ENCODE measurements around the gene ABCA7.
A peak's percentile ranks its signal among the peaks of the same experiment; 100 is the strongest.
"Not testable (repeated sequence)": the region's sequence is repeated elsewhere in the genome, so short reads cannot be mapped to it uniquely, and the experiment has no call there.

ABCA7 gene

DNA sequence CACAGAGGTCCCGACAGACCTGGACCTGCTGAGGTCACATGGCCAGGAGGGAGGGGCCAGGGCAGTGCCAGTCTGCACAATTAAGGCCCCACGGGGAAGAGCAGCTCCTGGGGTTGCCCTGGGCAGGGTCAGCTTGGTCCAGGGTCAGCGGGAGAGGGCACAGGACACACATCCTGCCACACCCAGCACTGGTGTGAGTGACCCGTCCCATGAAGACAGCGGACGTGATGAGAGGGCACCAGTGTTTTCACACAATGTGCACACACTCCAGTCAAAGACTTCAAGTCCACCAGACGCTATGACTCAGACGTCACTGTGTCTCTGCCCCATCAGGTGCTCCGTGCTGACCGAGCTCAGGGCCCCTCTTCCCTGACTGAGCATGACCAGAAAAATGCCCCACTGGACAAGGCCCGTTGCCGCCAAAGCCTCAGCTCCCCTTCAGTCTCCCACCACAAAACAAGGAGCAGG, 23.2 kb upstream of the ABCA7 start:
- DNase-seq (ENCODE audit: low read depth): no peak

- no peak for DNase-seq (ENCODE audit: low read depth)
Measured at GRCh38 chr19:1017115-1017905, 22.6 kb upstream of the ABCA7 start.

DNA sequence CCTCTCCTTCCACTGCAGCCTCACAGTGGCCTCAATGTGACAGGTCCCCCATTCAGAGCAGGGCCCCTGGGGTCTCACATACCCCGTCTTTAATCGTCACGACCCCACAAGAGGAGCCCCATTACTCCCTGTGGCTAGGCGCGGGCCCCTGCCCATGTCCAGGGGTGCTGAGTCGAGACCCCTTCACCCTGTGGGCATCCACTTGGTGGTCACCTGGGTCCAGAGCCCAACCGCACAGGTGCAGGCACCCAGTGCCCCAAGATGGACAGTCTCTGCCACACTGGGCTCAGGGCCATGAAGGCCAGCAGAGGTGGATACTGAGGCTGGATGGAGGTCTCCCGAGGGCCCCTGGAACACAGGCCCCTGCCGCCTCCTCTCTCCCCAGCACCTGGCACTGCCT, 22.0 kb upstream of the ABCA7 start:
- DNase-seq (ENCODE audit: low read depth): no peak

DNA sequence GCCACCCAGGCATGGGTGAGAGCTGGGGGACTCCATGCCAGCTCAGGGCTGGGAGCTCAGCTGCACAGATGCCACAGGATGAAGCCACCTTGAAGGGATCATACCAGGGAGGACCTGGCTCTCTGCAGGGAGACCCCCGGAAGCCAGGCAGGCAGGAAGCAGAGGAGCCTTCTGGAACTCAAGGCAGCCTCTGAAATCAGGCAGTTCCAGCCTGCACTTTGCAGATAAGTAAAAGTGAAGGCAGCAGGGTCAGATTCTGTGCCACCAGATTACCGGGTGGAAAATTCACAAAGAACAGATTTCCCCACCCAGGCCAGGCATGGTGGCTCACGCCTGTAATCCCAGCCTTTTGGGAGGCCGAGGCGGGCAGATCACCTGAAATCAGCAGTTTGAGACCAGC, 21.5 kb upstream of the ABCA7 start:
- no peak for DNase-seq (ENCODE audit: low read depth)

DNA sequence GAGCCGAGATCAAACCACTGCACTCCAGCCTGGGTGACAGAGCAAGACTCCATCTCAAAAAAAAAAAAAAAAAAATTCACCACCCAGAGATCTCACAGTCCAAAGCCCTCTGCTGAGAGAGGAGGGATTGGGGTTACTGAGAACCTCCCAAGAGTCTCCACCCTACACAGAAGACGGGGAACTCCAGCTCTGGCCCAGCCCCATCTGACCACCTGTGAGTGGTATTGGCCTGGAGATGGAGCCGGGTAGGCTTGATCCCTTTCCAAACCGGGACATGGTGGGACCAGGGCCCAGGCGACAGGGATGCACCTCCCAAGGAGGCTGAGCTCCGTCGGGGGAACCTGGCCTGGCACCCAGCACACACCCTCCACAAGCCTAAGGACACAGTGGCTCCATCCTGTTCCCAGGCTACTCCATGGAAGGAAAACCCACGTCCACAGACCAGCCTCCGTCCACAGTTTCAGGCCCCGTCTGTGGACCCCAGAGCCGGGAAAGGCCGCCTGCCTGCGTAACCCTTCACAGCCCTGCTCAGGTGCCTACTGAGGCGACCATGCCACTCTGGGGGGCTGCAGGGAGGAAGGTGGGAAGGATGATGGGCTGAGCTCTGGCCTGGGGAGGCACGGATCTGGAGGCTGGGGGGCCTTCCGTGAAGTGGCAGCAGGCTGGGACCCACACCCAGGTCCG, 20.8 kb upstream of the ABCA7 start:
- DNase-seq (ENCODE audit: low read depth): no peak

- DNase-seq (ENCODE audit: low read depth): no peak
Measured at GRCh38 chr19:1019616-1019961, 20.3 kb upstream of the ABCA7 start.

- peak; percentile 38 for DNase-seq (ENCODE audit: low read depth)
Measured at GRCh38 chr19:1019980-1020867, 19.7 kb upstream of the ABCA7 start.

- DNase-seq (ENCODE audit: low read depth): peak; percentile 96
Measured at GRCh38 chr19:1020868-1021425, 19.0 kb upstream of the ABCA7 start, which contains the start of gene TMEM259. TMEM259 (minus strand) TSS chr19:1021123; CDS start chr19:1020996, 127 bp downstream.

DNA sequence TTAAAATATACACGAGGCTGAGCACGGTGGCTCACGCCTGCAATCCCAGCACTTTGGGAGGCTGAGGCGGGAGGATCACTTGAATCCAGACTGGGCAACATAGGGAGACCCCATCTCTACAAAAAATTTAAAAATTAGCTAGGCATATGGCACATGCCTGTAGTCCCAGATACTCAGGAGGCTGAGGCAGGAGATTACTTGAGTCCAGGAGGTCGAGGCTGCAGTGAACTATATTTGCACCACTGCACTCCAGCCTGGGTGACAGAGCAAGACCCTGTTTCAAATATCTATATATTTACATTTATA, 16.1 kb upstream of the ABCA7 start:
- not testable (repeated sequence) for DNase-seq (ENCODE audit: low read depth)

DNA sequence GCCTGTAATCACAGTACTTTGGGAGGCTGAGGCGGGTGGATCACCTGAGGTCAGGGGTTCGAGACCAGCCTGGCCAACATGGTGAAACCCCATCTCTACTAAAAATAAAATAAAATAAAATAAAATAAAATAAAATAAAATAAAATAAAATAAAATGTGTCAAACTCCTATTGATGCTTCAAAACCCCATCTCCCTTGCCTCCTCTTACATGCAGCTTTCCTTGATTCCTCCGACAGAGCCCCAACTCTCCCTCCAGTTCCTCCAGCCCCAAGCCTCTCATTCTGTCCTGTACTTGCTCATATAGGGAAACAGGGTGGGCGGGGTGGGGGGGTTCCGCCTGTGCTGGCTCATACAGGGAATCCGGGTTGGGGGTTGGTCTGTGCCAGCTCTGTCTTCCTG, 14.8 kb upstream of the ABCA7 start:
- not testable (repeated sequence) for DNase-seq (ENCODE audit: low read depth)

- DNase-seq (ENCODE audit: low read depth): peak; percentile 45
Measured at GRCh38 chr19:1025960-1026782, 13.7 kb upstream of the ABCA7 start, which contains the start of gene CNN2. CNN2 (plus strand) TSS chr19:1026608; CDS start chr19:1026662, 54 bp downstream.

- no peak for DNase-seq (ENCODE audit: low read depth)
Measured at GRCh38 chr19:1026783-1027649, 12.9 kb upstream of the ABCA7 start.

DNA sequence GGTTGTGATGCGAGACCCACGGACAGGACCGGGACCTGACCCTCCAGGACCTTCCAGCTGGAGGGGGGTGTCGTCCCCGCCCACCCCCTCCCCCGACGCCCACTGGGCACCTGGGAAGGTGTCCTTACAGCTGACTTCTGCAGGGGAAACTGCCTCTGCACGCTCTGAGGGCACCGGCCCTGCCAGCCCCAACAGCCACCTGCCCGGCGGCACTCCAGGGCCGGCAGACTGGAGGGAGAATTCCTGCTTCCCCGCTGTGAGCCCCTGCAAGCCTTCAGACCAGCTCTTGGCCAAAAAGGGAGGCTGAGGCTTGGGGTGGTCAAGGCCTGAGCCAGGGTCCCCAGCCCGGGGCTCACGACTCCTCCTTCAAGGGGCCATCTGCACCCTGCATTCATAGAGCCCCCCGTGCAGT, 12.3 kb upstream of the ABCA7 start:
- no peak for DNase-seq (ENCODE audit: low read depth)

DNA sequence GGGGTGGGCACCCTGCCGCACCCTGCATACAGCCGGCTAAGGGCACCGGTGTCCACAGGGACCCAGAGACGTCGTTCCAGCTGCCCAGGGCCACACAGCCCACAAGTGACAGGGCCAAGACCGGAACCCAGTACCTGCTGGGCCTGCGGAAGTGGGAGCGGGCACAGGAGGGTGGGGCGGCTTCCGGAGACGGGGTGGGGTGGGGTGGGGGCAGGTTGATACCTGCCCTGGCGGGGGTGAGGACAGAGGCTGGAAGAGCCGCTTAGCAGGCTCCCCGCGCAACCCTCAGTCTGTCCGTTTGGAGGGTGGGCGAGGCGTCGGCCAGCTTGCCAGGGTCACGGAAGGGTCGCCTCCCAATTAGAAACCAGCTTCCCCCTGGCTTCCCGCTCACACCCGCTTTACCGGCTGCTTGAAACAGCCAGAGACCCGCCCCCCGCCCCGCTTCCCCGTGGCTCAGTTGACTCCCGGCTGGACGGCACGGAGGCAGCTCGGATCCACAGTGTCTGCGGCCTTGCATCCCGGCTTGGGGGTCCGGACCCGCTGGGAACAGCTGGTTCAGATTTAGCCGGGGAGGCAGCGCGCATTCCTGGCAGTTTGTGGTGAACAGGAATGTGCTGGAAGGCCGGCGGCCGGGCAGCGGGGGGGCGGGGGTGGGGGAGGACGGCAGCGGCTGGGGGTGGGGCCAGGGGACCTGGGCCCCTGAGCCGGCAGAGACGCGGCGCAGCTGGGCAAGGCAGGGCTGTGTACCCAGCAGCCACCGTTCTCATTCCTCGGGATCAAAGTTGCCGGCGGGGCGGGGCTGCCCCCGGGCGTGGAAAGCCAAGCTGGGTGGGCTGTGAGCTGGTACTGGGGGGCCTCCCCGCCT, 11.6 kb upstream of the ABCA7 start:
- DNase-seq (ENCODE audit: low read depth): peak; percentile 48

DNA sequence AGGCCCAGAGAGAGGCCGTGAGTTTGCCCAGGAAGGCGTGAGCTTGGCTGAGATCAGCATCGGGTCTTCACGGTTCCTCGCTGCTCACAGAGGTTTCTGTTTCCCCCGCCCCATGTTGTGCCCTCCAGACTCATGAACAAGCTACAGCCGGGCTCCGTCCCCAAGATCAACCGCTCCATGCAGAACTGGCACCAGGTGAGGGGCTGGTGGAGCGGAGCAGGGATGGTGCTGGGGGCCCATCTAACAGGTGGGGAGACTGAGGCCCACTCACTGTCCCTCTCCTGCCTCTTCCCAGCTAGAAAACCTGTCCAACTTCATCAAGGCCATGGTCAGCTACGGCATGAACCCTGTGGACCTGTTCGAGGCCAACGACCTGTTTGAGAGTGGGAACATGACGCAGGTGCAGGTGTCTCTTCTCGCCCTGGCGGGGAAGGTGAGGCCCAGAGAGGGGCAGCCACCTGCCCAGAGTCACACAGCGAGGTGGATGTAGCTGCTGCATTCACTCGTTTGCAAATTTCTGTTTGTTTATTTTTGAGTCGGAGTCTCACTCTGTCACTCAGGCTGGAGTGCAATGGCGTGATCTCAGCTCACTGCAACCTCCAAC, 7.5 kb upstream of the ABCA7 start:
- DNase-seq (ENCODE audit: low read depth): no peak

DNA sequence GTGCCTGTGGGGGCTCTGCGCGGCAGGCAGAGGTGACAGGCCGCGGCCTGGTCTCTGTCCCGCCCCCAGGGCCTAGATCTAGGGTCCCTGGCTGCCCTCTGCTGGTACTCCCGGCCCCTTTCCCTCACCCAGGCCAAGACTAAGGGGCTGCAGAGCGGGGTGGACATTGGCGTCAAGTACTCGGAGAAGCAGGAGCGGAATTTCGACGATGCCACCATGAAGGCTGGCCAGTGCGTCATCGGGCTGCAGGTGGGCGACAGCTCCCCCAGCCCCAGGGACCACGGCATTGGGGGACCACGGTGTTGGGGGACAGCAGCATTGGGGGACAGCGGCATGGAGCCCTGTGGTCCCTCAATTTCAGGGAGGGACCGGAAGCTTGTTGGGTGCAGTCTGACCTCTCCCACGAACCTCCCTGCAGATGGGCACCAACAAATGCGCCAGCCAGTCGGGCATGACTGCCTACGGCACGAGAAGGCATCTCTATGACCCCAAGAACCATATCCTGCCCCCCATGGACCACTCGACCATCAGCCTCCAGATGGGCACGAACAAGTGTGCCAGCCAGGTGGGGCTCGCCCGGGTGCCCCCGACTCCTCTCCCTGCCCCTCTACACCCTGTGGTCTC, 3.8 kb upstream of the ABCA7 start:
- DNase-seq (ENCODE audit: low read depth): no peak

GRCh38 chr19:1037621-1038064, 2.3 kb upstream of the ABCA7 start:
- DNase-seq (ENCODE audit: low read depth): no peak

DNA sequence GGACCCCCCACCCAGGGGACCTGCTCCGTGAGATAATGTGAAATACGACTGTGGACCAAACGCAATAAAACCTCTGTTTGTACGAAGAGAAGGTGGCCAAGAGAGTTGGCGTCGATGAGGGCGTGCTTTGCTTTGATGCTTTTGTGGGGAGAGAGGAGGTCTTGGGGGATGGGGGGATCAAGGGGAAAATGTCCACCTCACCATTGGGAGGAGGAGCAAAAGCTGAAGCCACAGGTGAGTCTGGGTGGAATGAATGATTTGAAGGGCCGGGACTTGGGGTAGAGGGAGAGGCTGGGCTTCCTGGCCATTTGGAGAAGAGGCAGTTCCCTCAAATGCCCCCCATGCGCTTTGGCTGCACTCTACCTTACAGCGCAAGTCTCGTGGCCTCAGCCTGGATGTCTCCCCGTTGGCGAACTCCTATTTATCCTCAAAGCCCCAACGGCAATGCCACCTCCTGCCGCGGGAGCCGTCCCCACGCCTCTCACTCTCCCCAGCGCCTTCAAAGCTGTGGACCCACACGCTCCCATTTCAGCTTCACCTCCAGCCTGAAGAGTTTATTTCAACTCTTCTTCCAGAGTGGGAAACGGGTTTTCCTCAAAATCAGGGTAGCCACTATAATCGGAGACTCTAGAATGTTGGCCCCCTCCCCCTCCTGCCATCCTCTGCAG, 795 bp upstream of the ABCA7 start:
- no peak for DNase-seq (ENCODE audit: low read depth)

Data from T follicular helper cell (primary cell).